ENCODE data around the gene SPINK9.

The SPINK9 gene

GRCh38 chr5:148335259-148335658 lies at the start of gene SPINK9:
SPINK9 (plus strand) TSS chr5:148335559; CDS start chr5:148335614, 55 bp downstream.
- no peak for DNase-seq

GRCh38 chr5:148290271-148291195 lies 44.8 kb upstream of the SPINK9 start:
- DNase-seq: peak; percentile 11

GRCh38 chr5:148297731-148298130 lies 37.6 kb upstream of the SPINK9 start:
- no peak for DNase-seq

GRCh38 chr5:148306446-148306845 lies 28.9 kb upstream of the SPINK9 start:
- DNase-seq: no peak

- no peak for DNase-seq
Measured at GRCh38 chr5:148309019-148309418, 26.3 kb upstream of the SPINK9 start.

- no peak for DNase-seq
Measured at GRCh38 chr5:148309746-148310145, 25.6 kb upstream of the SPINK9 start.

GRCh38 chr5:148311484-148311883 lies 23.9 kb upstream of the SPINK9 start:
- no peak for DNase-seq

GRCh38 chr5:148312153-148312552 lies 23.2 kb upstream of the SPINK9 start, which contains the start of gene SPINK7:
SPINK7 (plus strand) TSS chr5:148312423; CDS start chr5:148312484, 61 bp downstream.
- no peak for DNase-seq

- no peak for DNase-seq
Measured at GRCh38 chr5:148314187-148314586, 21.2 kb upstream of the SPINK9 start.

- DNase-seq: no peak
Measured at GRCh38 chr5:148314731-148315130, 20.6 kb upstream of the SPINK9 start.

- peak; percentile 24 for DNase-seq
Measured at GRCh38 chr5:148320011-148320963, 15.1 kb upstream of the SPINK9 start.

- DNase-seq: no peak
Measured at GRCh38 chr5:148333262-148333849, 2.0 kb upstream of the SPINK9 start.

- DNase-seq: no peak
Measured at GRCh38 chr5:148336704-148337435, 1.5 kb downstream of the SPINK9 start.

GRCh38 chr5:148342371-148343045 lies 7.1 kb downstream of the SPINK9 start:
- no peak for DNase-seq

GRCh38 chr5:148343046-148343407 lies 7.7 kb downstream of the SPINK9 start:
- no peak for DNase-seq

- DNase-seq: no peak
Measured at GRCh38 chr5:148343603-148344487, 8.5 kb downstream of the SPINK9 start.

GRCh38 chr5:148347706-148348105 lies 12.3 kb downstream of the SPINK9 start:
- no peak for DNase-seq

- DNase-seq: no peak
Measured at GRCh38 chr5:148352696-148353095, 17.3 kb downstream of the SPINK9 start.

- DNase-seq: no peak
Measured at GRCh38 chr5:148353634-148354033, 18.3 kb downstream of the SPINK9 start.

GRCh38 chr5:148364343-148364742 lies 29.0 kb downstream of the SPINK9 start:
- no peak for DNase-seq

GRCh38 chr5:148368299-148368698 lies 32.9 kb downstream of the SPINK9 start:
- DNase-seq: no peak
